ENCODE results near the gene DCAF4.
"Not testable (repeated sequence)": the region's sequence is repeated elsewhere in the genome, so short reads cannot be mapped to it uniquely, and the experiment has no call there.

The DCAF4 gene

DNA sequence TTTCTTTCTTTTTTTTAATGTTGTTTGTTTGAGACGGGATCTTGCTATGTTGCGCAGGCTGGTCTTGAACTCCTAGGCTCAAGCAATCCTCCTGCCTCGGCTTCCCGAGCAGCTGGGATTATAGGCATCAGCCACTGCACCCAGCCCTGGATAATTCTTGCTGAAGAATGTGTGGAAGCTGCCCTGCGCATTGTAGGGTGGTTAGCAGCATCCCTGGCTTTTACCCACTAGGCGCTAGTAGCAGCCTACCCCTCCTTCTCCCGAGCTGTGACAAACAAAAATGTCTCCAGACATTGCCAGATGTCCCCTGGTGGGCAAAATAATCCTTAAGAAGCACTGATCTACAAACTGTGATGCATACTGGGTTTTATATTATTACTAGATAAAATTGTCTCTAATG lies 6.6 kb downstream of the DCAF4 start:
- no peak for DNase-seq (ENCODE audit: low read depth in 2 of 2)

DNA sequence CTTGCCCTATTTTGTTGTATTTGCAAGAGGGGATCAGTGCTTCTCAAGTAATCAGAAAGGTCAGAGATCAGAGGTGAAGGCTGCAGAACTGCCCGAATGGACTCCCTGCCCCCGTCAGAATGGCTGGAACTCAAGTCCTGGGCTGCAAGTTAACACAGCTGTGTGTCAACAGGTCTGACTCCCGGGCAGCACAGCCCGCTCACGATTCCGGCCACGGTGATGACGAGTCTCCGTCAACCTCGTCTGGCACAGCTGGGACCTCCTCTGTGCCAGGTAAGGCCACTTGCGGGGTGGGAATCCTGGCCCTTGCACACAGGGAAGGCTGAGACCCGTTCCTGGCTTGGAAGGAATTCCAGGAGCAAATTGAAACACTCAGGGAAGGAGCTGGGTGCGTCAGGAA lies 13.4 kb downstream of the DCAF4 start:
- DNase-seq (ENCODE audit: low read depth in 2 of 2): no peak

DNA sequence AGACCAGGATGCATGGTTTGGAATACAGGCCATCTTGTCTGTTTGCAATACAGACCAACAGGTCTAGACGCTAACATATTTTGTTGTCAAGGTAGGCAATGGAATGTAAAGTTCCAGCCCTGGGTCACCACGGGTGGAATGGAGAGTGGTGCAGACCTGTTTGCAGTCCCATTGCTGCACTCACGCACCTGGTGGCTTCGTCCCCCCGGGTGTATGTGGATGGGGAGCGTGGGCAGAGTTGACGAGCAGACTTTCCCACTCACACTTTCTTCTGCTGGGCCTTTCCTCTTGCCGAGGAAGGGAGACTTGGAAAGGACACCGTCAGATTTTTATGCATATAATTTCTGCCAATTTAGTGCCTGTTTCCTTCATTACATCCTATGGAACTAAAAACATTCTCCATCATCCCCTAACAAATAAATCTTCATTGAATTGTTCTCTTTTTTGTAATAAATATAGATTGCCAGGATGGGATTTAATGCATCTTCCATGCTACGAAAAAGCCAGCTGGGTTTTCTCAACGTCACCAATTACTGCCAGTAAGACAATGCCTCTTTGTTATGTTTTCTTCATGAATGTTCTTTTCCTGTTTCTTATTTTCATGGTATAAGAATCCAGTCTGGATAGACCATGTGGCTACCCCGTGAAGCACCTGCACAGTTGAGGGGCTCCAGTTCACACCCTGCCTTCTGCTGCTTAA lies 15.2 kb downstream of the DCAF4 start:
- DNase-seq (ENCODE audit: low read depth in 2 of 2): no peak

DNA sequence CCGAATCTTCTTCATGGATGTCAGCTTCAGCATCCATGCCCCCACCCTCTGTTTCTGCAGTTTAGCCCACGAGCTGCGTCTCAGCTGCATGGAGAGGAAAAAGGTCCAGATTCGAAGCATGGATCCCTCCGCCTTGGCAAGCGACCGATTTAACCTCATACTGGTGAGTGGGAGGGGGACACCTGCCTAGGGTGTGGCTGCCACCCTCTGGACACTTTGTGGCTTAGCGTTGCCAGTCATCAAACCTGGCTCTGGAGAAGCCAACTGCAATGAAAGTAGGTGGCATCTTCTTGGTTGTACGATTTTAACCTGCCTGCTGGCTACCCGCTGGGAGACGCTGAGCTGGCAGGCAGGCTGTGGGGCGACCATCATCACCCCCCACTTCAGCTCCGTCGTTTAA lies 16.7 kb downstream of the DCAF4 start:
- DNase-seq (ENCODE audit: low read depth in 2 of 2): no peak

DNA sequence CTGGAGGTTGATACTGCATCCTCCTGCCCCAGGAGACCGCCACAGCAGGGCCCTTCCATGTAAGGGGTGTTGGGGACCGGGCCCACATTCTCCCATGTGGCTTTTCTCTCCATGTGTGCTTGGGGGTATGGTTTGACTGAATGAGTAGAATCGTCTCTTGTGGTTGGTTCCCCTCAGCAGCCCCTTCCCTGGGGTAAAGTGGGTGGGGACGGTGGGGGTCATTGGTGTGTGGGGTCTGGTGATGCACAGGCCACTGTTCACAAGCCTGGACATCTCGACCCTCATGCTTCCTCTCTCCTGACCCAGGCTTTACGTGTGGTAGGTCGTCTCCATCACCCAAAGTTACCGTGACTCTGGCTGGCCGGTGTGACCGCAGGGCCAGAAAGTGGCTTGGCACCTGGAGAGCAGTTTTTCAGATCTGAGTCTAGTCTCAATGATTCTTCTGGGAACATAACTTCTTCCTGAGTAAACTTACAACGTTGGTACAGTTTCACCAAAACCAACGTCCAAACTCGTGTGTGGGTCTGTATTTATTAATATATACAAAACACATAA lies 17.7 kb downstream of the DCAF4 start:
- DNase-seq (ENCODE audit: low read depth in 2 of 2): no peak

DNA sequence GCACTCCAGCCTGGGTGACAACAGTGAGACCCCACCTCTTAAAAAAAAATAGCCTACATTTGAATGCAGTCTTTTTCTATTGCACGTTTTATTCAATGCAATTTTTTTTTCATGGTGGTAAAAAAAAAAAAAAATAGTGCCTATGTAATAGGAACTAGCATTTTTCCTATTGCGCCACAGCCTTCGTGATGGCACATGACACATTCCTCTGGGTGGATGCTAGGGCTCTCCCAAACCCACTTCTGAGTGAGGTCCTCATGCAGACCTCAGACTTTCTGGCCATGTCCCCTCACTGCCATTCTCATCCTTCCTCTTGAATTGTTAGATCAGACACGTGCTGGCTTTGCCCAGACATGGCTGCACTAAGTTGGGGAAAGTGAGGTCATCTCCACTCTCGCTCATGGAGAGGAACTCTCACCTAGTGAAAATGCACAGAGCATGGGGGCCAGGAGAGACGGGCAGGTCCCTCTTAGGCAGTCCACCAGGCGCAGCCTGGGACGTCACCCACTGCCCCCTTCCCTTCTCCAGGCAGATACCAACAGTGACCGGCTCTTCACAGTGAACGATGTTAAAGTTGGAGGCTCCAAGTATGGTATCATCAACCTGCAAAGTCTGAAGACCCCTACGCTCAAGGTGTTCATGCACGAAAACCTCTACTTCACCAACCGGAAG lies 19.2 kb downstream of the DCAF4 start:
- no peak for DNase-seq (ENCODE audit: low read depth in 2 of 2)

DNA sequence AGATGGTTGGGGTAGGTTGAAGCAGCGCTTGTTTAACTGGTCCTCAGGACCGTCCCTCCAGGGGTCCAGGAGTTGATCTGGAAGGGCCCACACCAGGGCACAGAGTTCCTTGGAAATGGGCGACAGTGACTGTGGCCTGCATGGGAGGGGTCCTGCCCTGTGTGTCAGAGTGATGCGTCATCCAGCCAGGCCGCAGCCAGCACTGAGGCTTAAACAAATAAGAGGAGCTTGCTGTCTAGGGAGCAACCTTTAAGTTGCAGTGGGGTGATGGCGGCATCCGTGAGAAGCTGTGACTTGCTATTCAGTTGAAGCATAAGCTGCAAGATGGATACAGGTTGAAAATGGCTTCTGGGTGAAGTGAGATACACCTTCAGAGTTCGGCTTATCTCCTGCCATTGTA lies 20.2 kb downstream of the DCAF4 start:
- DNase-seq (ENCODE audit: low read depth in 2 of 2): no peak

DNA sequence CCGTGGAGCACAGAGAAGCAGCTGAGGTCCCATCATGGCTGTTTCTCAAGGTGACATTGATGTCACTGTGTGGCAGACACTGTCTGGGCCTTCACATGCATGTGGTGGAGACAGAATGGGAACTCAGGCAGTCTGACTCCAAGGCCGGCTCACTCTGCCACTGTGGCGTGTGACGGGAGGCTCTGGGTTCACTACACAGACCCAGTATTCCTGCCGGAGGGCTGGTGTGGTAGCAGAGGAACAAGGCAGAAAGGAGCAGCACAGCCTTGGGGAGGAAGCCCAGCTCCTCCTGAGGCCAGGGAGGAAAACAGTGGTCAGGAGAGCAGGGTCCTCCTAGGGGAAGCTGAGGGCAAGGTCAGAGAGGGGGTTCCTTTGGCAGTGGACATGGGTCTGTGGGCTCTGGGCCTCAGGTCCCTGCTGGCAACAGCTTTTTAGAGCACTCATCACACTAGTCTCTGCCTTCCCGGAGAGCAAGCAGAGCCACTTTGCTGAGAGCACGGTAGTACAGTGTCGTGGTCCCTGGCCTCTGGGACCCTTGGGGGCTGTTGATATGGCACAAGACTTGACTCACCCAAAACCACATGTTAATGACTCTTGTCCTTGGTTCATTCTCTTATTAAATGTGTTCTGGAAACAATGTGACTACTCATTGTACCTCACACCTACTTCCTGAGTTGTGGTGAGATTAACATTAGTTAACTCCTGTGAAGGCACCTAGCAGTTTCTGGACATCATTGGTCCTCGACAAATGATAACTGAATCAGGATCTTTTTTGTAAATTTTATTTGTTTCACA lies 21.3 kb downstream of the DCAF4 start:
- no peak for DNase-seq (ENCODE audit: low read depth in 2 of 2)

DNA sequence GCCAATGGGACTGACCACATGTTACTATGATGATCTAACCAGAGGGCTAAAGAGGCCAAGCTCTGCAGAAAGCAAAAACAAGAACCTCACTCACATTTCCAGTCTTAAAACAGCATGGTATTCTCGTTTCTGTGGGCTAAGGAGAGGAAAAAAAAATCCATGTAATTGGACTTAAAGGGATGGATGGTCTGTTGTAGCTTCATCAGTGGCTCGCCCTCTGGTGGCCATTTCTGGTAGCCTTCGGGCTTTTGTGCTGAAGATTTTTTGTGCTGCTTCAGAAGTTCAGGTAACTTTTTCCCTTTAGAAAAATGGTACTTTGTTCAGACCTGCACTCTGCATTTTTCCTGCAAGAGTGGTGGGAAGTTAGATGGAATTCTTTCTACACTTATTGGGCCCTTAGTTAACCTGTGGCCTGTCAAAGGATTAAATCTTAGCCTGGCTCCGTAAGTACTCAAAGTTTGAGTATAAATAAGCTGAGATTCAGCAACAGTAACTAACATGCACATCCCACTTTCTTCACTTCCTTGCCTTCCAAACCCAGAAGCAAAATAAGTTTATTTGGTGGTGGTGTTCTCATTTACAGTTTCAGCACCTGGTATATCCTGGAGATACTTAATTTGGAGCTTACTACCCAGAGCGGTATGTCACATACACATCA lies 22.3 kb downstream of the DCAF4 start:
- peak; percentile 34 to 52 for DNase-seq (ENCODE audit: low read depth in 2 of 2)

DNA sequence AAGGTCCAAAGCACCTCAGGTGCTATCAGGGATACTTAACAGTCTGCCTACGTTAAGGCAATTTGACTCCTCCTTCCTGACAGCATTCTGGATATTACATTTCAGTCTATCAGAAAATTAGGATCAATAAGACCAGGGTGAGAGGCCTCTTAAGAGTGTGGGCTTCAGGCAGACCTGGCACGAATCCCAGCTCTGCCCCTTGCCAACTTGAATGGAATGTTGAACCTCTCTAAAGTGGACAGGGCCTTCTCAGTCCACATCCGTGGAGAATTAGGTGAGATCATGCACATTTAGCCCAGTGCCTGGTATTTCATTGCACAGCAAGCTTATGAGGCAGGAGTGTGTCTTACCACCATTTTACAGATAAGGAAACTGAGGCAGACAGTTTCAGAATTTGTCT lies 25.9 kb downstream of the DCAF4 start:
- DNase-seq (ENCODE audit: low read depth in 2 of 2): no peak

DNA sequence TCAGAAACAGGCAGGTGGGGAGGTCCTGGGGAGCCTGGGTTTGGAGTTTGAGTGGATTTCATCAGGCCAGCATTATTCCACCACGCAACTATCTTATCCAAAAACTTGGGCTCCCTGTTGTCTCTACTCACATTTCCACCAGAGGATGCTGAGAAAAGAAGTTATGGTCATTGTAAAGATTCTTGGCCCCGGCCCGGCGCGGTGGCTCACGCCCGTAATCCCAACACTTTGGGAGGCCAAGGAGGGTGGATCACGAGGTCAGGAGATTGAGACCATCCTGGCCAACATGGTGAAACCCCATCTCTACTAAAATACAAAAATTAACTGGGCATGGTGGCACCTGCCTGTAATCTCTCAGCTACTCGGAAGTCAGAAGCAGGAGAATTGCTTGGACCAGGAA lies 30.5 kb downstream of the DCAF4 start:
- DNase-seq (ENCODE audit: low read depth in 2 of 2): not testable (repeated sequence)

DNA sequence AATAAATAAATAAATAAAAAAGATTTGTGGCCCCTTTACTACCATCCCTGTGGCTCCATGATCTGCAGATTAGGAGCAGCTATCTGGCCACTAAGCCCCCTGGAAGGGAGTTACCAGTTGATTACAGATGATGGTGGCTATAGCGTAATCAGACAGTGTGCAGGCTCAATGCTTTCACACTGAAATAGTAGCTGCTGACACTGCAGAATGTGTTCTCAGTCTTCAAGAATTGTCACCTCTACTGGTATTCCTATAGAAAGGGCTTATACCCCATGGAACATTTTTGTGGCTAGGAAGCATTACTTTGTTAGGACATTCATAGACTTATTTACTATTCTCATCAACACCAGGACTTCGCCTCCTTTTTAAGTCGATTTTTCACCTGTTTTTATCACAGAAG lies 30.9 kb downstream of the DCAF4 start:
- no peak for DNase-seq (ENCODE audit: low read depth in 2 of 2)

DNA sequence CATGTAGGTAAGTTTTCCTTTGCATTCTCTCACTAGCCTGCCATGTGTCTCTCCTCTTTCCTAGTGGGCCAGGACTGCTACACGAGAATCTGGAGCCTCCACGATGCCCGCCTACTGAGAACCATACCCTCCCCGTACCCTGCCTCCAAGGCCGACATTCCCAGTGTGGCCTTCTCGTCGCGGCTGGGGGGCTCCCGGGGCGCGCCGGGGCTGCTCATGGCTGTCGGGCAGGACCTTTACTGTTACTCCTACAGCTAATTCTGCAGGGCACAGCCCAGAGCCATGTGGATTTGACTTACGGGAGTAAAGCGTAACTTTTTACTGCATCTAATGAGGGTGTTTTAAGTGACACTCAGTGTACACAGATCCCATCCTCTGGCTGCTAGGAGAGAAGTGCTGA lies 32.3 kb downstream of the DCAF4 start:
- no peak for DNase-seq (ENCODE audit: low read depth in 2 of 2)

DNA sequence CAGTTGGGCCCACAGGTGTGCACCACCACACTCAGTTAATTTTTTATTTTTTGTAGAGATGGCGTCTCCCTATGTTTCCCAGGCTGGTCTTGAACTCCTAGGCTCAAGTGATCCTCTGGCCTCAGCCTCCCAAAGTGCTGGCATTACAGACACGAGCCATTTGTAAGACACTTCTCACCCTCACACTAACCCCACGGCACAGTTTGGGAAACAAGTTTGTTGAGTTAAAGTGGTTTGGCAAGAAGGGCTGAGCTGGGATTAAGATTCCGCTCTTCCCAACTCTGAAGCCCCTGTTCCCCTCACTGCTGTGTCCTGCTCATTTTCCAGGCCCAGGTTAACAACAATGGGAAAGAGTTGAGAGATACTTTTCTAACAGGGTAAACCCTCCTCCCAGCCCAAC lies 34.8 kb downstream of the DCAF4 start:
- not testable (repeated sequence) for DNase-seq (ENCODE audit: low read depth in 2 of 2)

DNA sequence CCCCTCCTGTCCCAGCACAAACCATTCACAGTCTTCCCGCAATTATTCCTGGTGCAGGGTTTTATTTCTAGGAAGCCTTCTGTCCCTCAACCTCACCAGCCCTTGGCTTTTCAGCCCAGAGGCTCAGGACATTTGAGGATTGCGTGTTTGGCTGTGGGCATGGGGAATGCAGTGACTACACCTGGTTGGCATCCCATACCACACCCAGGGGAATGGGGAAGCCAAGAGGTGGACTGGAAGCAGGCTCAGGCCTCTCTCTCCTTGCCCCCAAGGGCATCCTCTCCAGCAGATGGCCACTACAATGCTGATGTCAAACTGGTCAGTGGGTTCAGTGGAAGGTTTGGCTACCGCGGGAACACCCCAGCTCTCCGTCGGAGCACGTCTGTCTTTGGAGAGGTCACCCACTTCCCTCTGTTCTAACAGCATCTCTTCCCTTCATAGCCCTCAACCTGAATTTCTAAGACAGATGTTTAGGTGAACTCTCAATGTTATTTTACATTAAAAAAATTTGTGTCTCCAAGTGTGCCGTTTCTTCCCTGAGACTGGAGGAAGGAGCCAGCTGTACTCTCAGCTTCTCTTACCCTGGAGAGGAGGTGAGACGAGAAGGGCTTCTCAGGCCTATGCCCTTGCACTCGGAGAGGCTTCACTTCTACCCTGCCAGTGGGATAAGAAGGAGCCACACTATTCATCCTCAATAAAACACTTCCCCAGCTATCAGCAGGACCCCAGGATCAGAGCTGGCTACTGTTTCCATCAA lies 35.5 kb downstream of the DCAF4 start:
- no peak for DNase-seq (ENCODE audit: low read depth in 2 of 2)

DNA sequence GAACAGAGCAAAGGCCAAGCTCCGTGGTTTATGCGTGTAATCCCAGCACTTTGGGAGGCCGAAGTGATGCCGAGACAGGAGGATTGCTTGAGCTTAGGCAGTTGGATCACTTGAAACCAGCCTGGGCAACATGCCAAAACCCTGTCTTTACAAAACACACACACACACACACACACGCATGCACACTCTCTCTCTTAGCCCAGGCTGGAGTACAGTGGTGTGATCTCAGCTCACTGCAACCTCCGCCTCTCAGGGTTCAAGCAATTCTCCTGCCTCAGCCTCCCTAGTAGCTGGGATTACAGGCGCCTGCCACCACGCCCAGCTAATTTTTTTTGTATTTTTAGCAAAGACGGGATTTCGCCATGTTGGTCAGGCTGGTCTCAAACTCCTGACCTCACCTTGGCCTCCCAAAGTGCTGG lies 36.1 kb downstream of the DCAF4 start:
- not testable (repeated sequence) for DNase-seq (ENCODE audit: low read depth in 2 of 2)

DNA sequence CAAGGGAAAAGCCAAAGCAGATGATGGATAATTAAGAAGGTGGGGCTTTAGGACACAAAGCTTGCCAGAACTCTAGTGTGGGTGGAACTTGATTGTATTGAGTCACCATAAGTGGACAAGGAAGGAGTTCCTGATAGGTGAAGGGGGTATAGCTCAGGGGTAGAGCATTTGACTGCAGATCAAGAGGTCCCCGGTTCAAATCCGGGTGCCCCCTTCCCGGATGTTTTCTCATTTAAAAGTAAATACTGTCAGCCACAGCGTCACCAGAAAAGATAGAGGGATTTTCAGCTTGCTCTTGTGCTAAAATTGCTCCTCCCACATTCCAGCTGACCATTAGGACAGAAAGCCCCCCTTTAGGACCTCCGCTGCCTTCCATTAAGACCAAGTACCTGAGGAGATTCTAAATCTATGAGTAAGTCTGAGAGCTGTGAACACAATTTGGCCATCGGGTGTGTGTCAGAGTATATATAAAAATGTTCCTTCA lies 36.6 kb downstream of the DCAF4 start:
- DNase-seq (ENCODE audit: low read depth in 2 of 2): no peak

DNA sequence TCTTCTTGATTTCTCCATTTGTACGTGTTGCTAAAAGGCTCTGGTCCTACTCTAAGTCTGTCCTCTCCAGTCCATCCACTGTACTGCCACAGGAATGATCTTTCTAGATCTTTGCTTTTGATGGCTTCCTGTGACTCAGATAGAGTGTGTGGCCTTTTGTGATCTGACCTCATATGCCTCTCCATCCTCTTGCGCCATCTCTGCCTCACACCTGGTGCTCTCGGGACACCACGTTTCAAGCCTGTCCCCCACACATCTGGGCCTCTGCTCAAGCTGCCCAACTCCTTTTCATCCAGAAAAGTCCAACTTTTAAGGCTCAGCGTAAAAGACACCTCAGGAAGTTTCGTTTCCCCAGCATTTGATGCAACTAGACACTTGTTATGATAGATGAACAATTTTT lies 39.0 kb downstream of the DCAF4 start:
- DNase-seq (ENCODE audit: low read depth in 2 of 2): no peak

DNA sequence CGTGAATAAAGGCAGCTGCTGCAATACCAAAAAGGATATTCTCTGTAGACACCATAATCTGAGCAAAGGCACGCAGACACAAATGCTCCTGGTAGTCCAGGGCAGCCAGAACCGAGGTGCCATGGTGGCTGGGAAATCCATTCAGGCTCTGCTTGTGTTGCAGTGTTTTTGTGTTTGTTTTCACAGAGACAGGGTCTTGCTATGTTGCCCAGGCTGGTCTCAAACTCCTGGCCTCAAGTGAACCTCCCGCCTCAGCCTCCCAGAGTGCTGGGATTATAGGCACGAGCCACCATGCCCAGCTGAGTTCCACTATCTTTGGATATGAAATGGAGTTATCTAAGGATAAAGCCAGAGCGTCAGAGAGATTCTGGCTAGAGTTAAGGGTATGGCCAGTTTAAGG lies 39.8 kb downstream of the DCAF4 start:
- DNase-seq (ENCODE audit: low read depth in 2 of 2): no peak

DNA sequence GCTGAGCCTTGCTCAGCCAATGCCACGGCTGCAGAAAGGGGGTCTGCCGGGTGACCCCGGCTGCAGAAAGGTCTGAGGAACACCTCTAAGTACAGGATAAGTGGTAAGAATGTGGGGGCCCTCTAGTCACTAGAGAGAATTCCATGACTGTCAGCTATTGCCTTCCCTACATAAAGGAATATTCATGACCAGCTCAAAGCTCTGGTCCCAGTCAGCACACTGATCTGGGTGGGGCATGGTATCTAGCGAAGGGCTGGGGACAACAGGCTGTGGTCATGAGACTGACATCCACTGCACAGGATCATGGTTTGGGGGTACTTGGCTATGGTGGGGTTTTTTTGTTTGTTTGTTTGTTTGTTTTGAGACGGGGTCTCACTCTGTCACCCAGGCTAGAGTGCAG lies 42.1 kb downstream of the DCAF4 start:
- DNase-seq (ENCODE audit: low read depth in 2 of 2): no peak

DNA sequence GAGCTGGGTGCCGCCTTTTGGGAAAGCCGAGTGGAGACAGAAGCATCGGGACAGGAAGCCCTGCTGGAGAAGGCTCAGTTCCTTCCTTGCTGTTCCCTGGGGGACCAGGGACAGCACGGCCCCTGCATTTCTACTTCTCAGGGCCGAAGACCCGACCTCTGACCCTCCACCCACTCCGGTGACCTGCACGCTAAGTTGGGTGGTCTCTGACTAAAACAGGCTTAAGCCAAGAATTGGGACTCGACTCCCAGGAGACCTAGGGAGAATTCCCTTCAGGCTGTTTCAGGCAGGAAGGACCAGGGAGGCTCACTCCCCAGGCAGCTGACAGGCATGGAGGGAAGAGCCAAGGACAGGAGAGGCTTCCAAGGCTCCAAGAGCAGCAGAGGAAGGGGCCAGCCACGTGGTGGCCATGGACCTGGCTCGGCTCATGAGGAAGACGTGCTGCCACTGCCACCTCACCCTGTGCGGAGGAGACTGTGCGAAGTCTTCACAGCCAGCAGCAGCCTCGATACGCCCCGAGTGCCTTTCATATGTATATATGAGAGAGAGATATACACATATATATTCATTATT lies 43.9 kb downstream of the DCAF4 start:
- no peak for DNase-seq (ENCODE audit: low read depth in 2 of 2)

Data from stimulated activated CD8-positive, alpha-beta memory T cell treated with anti-CD3 and anti-CD28 coated beads, Interleukin-7, amount 100 ng/mL, for 1 hour (primary cell).